Mesenchymal stem cell (in vitro differentiated cells and primary cell): ENCODE results near the gene PGAP1.

Experiments used
- DNase-seq: peaks from one replicate; pipeline ENCODE4 v3.0.0-alpha.2; 2013
- H2AFZ ChIP-seq: one replicate; pipeline ENCODE4 v1.6.1; 2013; ENCODE audit warnings: low read depth, mild to moderate bottlenecking, control low read depth, inconsistent platforms, low read length, moderate library complexity
- H2AK5ac ChIP-seq: 2 replicates; pipeline ENCODE4 v1.6.1; 2013; ENCODE audit warnings: low read length, moderate library complexity, mild to moderate bottlenecking, inconsistent platforms; ENCODE audit not compliant: severe bottlenecking
- H2BK120ac ChIP-seq: one replicate; pipeline ENCODE4 v1.6.1; 2013; ENCODE audit warnings: low read depth, mild to moderate bottlenecking, inconsistent platforms, low read length, moderate library complexity
- H2BK12ac ChIP-seq, 2 experiments: one replicate each; pipeline ENCODE4 v1.6.1; 2013; ENCODE audit warnings: inconsistent platforms in 2 of 2, low read length in 2 of 2, mild to moderate bottlenecking in 2 of 2, moderate library complexity in 2 of 2, control low read depth in 1 of 2
- H2BK15ac ChIP-seq: one replicate; pipeline ENCODE4 v1.6.1; 2013; ENCODE audit warnings: mild to moderate bottlenecking, low read depth, inconsistent platforms; ENCODE audit not compliant: poor library complexity, severe bottlenecking
- H2BK5ac ChIP-seq: 2 replicates; pipeline ENCODE4 v1.6.1; 2013; ENCODE audit warnings: low read depth, mild to moderate bottlenecking, low read length, control low read depth, inconsistent platforms; ENCODE audit not compliant: poor library complexity, severe bottlenecking
- H3K14ac ChIP-seq, 2 experiments: one replicate each; pipeline ENCODE4 v1.6.1; 2013; ENCODE audit warnings: inconsistent platforms in 2 of 2, low read length in 2 of 2, control low read depth in 1 of 2, mild to moderate bottlenecking in 1 of 2, moderate library complexity in 1 of 2
- H3K18ac ChIP-seq, 2 experiments: one replicate each; pipeline ENCODE4 v1.6.1; 2013; ENCODE audit warnings: inconsistent platforms in 2 of 2, low read length in 2 of 2, control low read depth in 1 of 2, low read depth in 1 of 2, mild to moderate bottlenecking in 1 of 2
- H3K23ac ChIP-seq, 2 experiments: one replicate each; pipeline ENCODE4 v1.6.1; 2013; ENCODE audit warnings: inconsistent platforms in 2 of 2, low read length in 2 of 2, mild to moderate bottlenecking in 2 of 2, moderate library complexity in 2 of 2, control low read depth in 1 of 2
- H3K27ac ChIP-seq: 2 replicates; pipeline ENCODE4 v1.5.1; 2013; ENCODE audit warnings: mild to moderate bottlenecking, moderate library complexity, low read length, control low read depth, inconsistent platforms; ENCODE audit not compliant: poor library complexity, severe bottlenecking
- H3K27me3 ChIP-seq, 2 experiments: 2 replicates each; pipeline versions ENCODE4 v1.6.1 to v1.7.0; 2013; ENCODE audit warnings: low read length in 2 of 2, mild to moderate bottlenecking in 2 of 2, moderate library complexity in 2 of 2, control low read depth in 1 of 2, inconsistent platforms in 1 of 2; ENCODE audit not compliant: control insufficient read depth in 1 of 2, insufficient read depth in 1 of 2
- H3K36me3 ChIP-seq, 2 experiments: 2 replicates each; pipeline versions ENCODE4 v1.6.1 to v1.7.0; 2013; ENCODE audit warnings: low read length in 2 of 2, control low read depth in 1 of 2, inconsistent platforms in 1 of 2, low read depth in 1 of 2, mild to moderate bottlenecking in 1 of 2; ENCODE audit not compliant: insufficient read depth in 2 of 2, control insufficient read depth in 1 of 2
- H3K4ac ChIP-seq, 2 experiments: one replicate each; pipeline ENCODE4 v1.6.1; 2013; ENCODE audit warnings: inconsistent platforms in 2 of 2, low read length in 2 of 2, mild to moderate bottlenecking in 2 of 2, moderate library complexity in 2 of 2, control low read depth in 1 of 2, low read depth in 1 of 2
- H3K4me1 ChIP-seq: 2 replicates; pipeline ENCODE4 v1.6.1; 2013; ENCODE audit warnings: low read depth, low read length, control low read depth; ENCODE audit not compliant: control insufficient read depth, insufficient read depth
- H3K4me2 ChIP-seq: 2 replicates; pipeline ENCODE4 v1.6.1; 2013; ENCODE audit warnings: low read length, mild to moderate bottlenecking, inconsistent platforms; ENCODE audit not compliant: poor library complexity, severe bottlenecking
- H3K4me3 ChIP-seq, 2 experiments: 2 replicates each; pipeline versions ENCODE4 v1.5.1 to v1.7.0; 2013; ENCODE audit warnings: low read length in 2 of 2, mild to moderate bottlenecking in 2 of 2, control low read depth in 1 of 2, low read depth in 1 of 2; ENCODE audit not compliant: insufficient read depth in 1 of 2
- H3K79me1 ChIP-seq: replicated peaks from 2 replicates; pipeline ENCODE4 v1.6.1; 2013; ENCODE audit warnings: mild to moderate bottlenecking, control low read depth, low read length, inconsistent platforms; ENCODE audit not compliant: poor library complexity, severe bottlenecking
- H3K9ac ChIP-seq: 2 replicates; pipeline ENCODE4 v1.7.0; 2013; ENCODE audit warnings: mild to moderate bottlenecking, low read length, moderate library complexity
- H3K9me3 ChIP-seq: 2 replicates; pipeline ENCODE4 v1.7.0; 2013; ENCODE audit warnings: mild to moderate bottlenecking, low read length; ENCODE audit not compliant: control insufficient read depth
- H4K8ac ChIP-seq: one replicate; pipeline ENCODE4 v1.6.1; 2013; ENCODE audit warnings: inconsistent platforms, mild to moderate bottlenecking, low read length, moderate library complexity
- H4K91ac ChIP-seq: one replicate; pipeline ENCODE4 v1.6.1; 2013; ENCODE audit warnings: mild to moderate bottlenecking, low read length, inconsistent platforms
- WGBS: methylation state at CpG from one replicate; pipeline ENCODE4 v1.1.7; 2013; ENCODE audit warnings: mixed read lengths; 5-methylcytosine and 5-hydroxymethylcytosine counted together

The PGAP1 gene

GRCh38 chr2:196925051-196925767 is 1.3 kb downstream of the PGAP1 start:
- 22% methylated on average over 8 of the region's 11 CpGs for WGBS
- no peak overlapping the region for H2AK5ac ChIP-seq

GRCh38 chr2:196924051-196924450 is 2.5 kb downstream of the PGAP1 start:
- H3K27ac ChIP-seq, result no peak overlapping the region
- H3K4me3 ChIP-seq, result no peak overlapping the region
- H2AK5ac ChIP-seq, result no peak overlapping the region
- no peak for DNase-seq
- no peak overlapping the region for H2BK5ac ChIP-seq
- H2AFZ ChIP-seq, result no peak overlapping the region
- H3K79me1 ChIP-seq, result peaks cover 4% of the 10 kb centered on the region
- H2BK12ac ChIP-seq, result no peak overlapping the region
- no peak overlapping the region for H2BK120ac ChIP-seq
- H3K14ac ChIP-seq, result no peak overlapping the region
- peaks cover 0 to 1% of the 10 kb centered on the region in 2 experiments for H3K36me3 ChIP-seq
- H3K9ac ChIP-seq, result peak overlapping the region; percentile 97
- H3K4me1 ChIP-seq, result peaks cover 2% of the 10 kb centered on the region
- no peak overlapping the region for H3K18ac ChIP-seq
- H3K9me3 ChIP-seq, result no peaks in the 10 kb centered on the region
- H2BK15ac ChIP-seq, result no peak overlapping the region
- no peak overlapping the region for H3K4ac ChIP-seq
- H4K91ac ChIP-seq, result no peak overlapping the region
- no peak overlapping the region for H4K8ac ChIP-seq
- H3K27me3 ChIP-seq, result no peaks in the 10 kb centered on the region
- H3K23ac ChIP-seq, result no peak overlapping the region
- no peak overlapping the region for H3K4me2 ChIP-seq

More at GRCh38 chr2:196925051-196925767, 1.3 kb downstream of the PGAP1 start:
- H2AFZ ChIP-seq, result no peak overlapping the region
- peak overlapping the region in 1 of 2 experiments; percentile 75 for H3K14ac ChIP-seq
- no peak overlapping the region for H3K4ac ChIP-seq
- H3K79me1 ChIP-seq, result peaks cover 4% of the 10 kb centered on the region
- no peaks in the 10 kb centered on the region for H3K9me3 ChIP-seq
- H3K36me3 ChIP-seq, result no peaks in the 10 kb centered on the region
- H3K4me2 ChIP-seq, result peak overlapping the region; percentile 85
- H3K4me1 ChIP-seq, result peaks cover 2% of the 10 kb centered on the region
- no peak overlapping the region for H4K91ac ChIP-seq
- H3K9ac ChIP-seq, result peak overlapping the region; percentile 97
- no peak overlapping the region for H2BK12ac ChIP-seq
- H3K23ac ChIP-seq, result no peak overlapping the region
- H3K27ac ChIP-seq, result no peak overlapping the region
- H2BK120ac ChIP-seq, result no peak overlapping the region
- no peak overlapping the region for H3K18ac ChIP-seq
- H2BK5ac ChIP-seq, result no peak overlapping the region
- H3K4me3 ChIP-seq, result peak overlapping the region; percentile 68 to 97
- H3K27me3 ChIP-seq, result no peaks in the 10 kb centered on the region
- H4K8ac ChIP-seq, result no peak overlapping the region
- no peak for DNase-seq
- H2BK15ac ChIP-seq, result no peak overlapping the region

- WGBS, result 97% methylated on average over 3 of the region's 3 CpGs
Measured at GRCh38 chr2:196918927-196919326, 7.6 kb downstream of the PGAP1 start.

GRCh38 chr2:196917802-196918201 is 8.7 kb downstream of the PGAP1 start:
- Histone ChIP-seq H3K4me3 (no peak overlapping the region), H3K27me3 (no peaks in the 10 kb centered on the region), H2AFZ (no peak overlapping the region), H2BK120ac (no peak overlapping the region), H3K14ac (no peak overlapping the region), H3K4me1 (no peaks in the 10 kb centered on the region), H3K23ac (no peak overlapping the region), H2BK12ac (no peak overlapping the region), H2BK5ac (no peak overlapping the region), H3K9me3 (no peaks in the 10 kb centered on the region), H3K18ac (no peak overlapping the region), H2BK15ac (no peak overlapping the region), H3K36me3 (peaks cover 0 to 45% of the 10 kb centered on the region in 2 experiments), H2AK5ac (no peak overlapping the region), H4K91ac (no peak overlapping the region), H3K27ac (no peak overlapping the region), H3K4me2 (no peak overlapping the region), H3K79me1 (peaks cover 10% of the 10 kb centered on the region), H3K9ac (no peak overlapping the region), H3K4ac (no peak overlapping the region), H4K8ac (no peak overlapping the region)
- no peak for DNase-seq

More at GRCh38 chr2:196918927-196919326, 7.6 kb downstream of the PGAP1 start:
- H3K79me1 ChIP-seq, result peaks cover 10% of the 10 kb centered on the region
- no peak for DNase-seq
- H3K9ac ChIP-seq, result no peak overlapping the region
- no peak overlapping the region for H2BK5ac ChIP-seq
- no peak overlapping the region for H4K91ac ChIP-seq
- H2AK5ac ChIP-seq, result no peak overlapping the region
- no peak overlapping the region for H2BK15ac ChIP-seq
- no peak overlapping the region for H2BK120ac ChIP-seq
- no peak overlapping the region for H3K14ac ChIP-seq
- H2AFZ ChIP-seq, result no peak overlapping the region
- H3K27ac ChIP-seq, result no peak overlapping the region
- H3K4me2 ChIP-seq, result no peak overlapping the region
- H3K4me3 ChIP-seq, result no peak overlapping the region
- H2BK12ac ChIP-seq, result no peak overlapping the region
- H3K4me1 ChIP-seq, result no peaks in the 10 kb centered on the region
- H3K9me3 ChIP-seq, result no peaks in the 10 kb centered on the region
- no peak overlapping the region for H4K8ac ChIP-seq
- H3K27me3 ChIP-seq, result no peaks in the 10 kb centered on the region
- H3K23ac ChIP-seq, result no peak overlapping the region
- H3K4ac ChIP-seq, result no peak overlapping the region
- H3K18ac ChIP-seq, result no peak overlapping the region
- H3K36me3 ChIP-seq, result peaks cover 0 to 38% of the 10 kb centered on the region in 2 experiments
